NB4 (cell line): Measurements from ENCODE around the gene C1orf87.

Source experiments
- DNase-seq: peaks from one replicate; pipeline ENCODE4 v3.0.0; 2010; ENCODE audit warnings: low read depth
- H3K4me3 ChIP-seq: one replicate; pipeline ENCODE4 v1.5.1; 2011; ENCODE audit warnings: mild to moderate bottlenecking, low read depth, low read length, moderate library complexity
- MYC ChIP-seq: IDR thresholded peaks from 2 replicates; pipeline ENCODE4 v1.6.1; 2011; ENCODE audit warnings: low read depth, low read length
- POLR2A ChIP-seq: IDR thresholded peaks from 2 replicates; pipeline ENCODE4 v1.6.1; 2011; ENCODE audit warnings: mild to moderate bottlenecking; ENCODE audit not compliant: insufficient read length; ENCODE audit errors: extremely low read depth
- TF ChIP-seq, protein P1 (sequence below): IDR thresholded peaks from one replicate; pipeline ENCODE4 v1.5.1; 2012; ENCODE audit warnings: low read depth, low read length
- TF ChIP-seq, protein P2 (sequence below): IDR thresholded peaks from 2 replicates; pipeline ENCODE4 v1.6.1; 2011; ENCODE audit warnings: low read depth, low read length

Gene C1orf87

DNA sequence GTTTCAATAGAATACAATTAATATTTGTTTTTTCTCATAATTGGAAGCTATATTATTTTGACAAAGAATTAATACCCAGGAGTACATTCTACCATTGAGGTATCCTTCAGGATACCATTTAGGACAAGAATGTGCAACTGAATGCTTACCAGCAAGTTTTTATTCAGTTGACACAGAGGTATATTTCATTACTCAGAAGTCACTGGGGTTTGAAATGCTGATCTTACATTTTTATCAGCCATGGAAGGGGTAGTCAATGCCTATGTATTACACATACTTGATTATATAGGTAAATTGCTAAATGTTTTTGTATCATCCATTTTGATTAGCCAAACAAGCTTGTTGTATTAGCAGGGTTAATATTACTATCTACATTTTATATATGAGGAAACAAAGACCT is 48.0 kb downstream of the C1orf87 start:
- DNase-seq = no peak
- TF ChIP-seq, protein P1, sequence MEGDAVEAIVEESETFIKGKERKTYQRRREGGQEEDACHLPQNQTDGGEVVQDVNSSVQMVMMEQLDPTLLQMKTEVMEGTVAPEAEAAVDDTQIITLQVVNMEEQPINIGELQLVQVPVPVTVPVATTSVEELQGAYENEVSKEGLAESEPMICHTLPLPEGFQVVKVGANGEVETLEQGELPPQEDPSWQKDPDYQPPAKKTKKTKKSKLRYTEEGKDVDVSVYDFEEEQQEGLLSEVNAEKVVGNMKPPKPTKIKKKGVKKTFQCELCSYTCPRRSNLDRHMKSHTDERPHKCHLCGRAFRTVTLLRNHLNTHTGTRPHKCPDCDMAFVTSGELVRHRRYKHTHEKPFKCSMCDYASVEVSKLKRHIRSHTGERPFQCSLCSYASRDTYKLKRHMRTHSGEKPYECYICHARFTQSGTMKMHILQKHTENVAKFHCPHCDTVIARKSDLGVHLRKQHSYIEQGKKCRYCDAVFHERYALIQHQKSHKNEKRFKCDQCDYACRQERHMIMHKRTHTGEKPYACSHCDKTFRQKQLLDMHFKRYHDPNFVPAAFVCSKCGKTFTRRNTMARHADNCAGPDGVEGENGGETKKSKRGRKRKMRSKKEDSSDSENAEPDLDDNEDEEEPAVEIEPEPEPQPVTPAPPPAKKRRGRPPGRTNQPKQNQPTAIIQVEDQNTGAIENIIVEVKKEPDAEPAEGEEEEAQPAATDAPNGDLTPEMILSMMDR = no peak
- TF ChIP-seq, protein P2, sequence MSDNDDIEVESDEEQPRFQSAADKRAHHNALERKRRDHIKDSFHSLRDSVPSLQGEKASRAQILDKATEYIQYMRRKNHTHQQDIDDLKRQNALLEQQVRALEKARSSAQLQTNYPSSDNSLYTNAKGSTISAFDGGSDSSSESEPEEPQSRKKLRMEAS = no peak
- TF ChIP-seq MYC = no peak
- TF ChIP-seq POLR2A = no peak
- H3K4me3 ChIP-seq = no peak overlapping the region

DNA sequence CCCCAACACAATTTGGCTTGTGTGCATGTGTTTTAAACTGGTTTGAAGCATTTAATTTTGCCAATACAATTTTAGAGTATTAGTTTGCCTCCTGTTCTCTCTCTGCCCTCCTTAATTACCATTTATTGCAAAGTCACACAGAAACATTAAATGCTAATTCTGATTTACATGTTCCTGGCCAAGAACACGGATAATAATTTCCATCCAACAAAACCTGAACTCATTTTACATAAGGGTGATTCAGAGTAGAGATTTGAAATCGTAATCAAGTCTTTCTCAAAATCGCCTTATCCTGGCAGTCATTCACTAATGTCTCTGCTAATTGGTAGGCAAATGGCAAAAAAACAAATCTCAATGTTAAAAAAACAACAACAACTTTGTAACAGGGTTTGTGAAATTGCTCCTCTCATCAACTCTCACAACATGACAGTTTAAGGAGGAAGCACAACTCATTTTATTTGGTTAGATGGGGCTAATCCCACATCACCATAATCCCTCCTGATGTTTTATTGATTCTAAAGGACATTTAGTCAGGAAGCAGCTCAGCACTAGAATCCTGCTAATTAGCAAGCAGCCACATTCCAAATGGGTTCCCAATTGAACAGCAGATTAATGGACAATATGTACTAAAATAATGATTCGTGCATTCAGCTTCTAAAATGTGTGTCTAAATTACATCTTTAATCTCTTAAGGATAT is 55.9 kb downstream of the C1orf87 start:
- no peak overlapping the region for H3K4me3 ChIP-seq
- no peak for DNase-seq
- TF ChIP-seq, protein P1 = no peak
- TF ChIP-seq POLR2A (no peak), MYC (no peak)
- TF ChIP-seq, protein P2 = no peak

DNA sequence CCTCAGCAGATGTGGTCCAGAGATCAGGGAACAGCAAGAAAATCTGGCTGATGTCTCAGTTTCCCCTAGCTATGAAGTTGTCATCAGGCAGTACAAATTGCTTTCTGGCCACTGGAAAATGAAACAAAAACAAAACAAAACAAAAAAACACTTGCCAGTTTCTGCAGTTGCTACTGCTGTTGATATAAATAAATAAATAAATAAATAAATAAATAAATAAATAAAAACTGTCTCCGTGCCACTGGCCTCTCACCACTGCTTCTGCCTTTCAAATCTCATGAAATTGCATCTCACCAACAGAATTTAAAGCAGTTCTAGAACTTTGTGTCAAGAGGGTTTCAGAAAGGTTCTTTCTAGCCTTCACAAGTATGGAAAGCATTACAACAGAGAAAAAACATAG is 62.9 kb downstream of the C1orf87 start:
- DNase-seq = no peak
- TF ChIP-seq MYC (no peak), POLR2A (no peak)
- TF ChIP-seq, protein P2 = no peak
- TF ChIP-seq, protein P1 = no peak
- H3K4me3 ChIP-seq = no peak overlapping the region

DNA sequence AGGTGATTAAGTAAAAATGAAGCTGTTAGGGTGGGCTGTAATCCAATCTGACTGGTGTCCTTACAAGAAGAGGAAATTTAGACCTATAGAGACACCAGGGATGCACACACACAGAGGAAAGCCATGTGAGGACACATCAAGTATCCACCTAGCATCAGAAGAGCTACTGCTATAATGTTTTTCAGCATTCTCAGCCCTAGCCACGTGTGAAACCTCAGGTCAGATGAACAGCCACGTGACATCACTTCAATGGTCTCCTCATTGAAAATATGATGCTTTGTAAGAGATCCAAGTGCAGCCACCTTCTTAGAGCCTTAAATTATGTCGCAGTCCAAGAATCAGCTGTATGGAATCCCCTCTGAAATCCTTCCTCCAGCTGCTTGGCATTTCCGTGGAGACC is 65.1 kb downstream of the C1orf87 start:
- TF ChIP-seq POLR2A = no peak
- TF ChIP-seq, protein P2 = no peak
- TF ChIP-seq MYC = no peak
- TF ChIP-seq, protein P1 = no peak
- H3K4me3 ChIP-seq = no peak overlapping the region
- no peak for DNase-seq

DNA sequence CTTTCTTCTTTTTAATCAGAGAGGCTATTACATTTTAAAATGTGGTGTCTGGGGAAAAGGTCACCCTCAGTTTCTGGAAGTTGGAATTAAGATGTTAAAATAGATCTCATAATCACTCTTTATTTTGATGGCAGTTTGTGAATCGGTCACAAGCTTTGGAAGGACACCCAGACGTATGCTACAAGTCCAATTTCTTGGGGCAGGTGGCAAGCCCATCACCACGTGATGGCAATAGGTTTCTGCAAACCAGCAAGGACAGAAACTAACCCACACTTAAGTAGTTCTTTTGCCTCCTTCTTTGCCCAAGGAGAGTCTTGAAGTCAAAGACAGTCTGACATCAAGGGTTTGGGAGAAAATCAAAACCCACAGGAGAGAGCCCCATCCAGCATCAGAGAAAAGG is 72.9 kb downstream of the C1orf87 start:
- H3K4me3 ChIP-seq = no peak overlapping the region
- TF ChIP-seq, protein P2 = no peak
- TF ChIP-seq, protein P1 = no peak
- no peak for TF ChIP-seq POLR2A
- no peak for TF ChIP-seq MYC
- DNase-seq = no peak
